Stomach (tissue), 9 donors: ENCODE data around the gene AGAP2. TPM values are rescaled to one million over a fixed set of nuclear protein-coding genes. Genes with fewer than 3 reads are reported as not detected.
"Not testable (repeated sequence)": the region's sequence is repeated elsewhere in the genome, so short reads cannot be mapped to it uniquely, and the experiment has no call there.

Experiments used
- DNase-seq, 2 donors: peaks; one replicate each; pipeline versions ENCODE4 v3.0.0 to v3.0.0-alpha.2; 2013 to 2019
- H3K27ac ChIP-seq, 5 donors: fragments of 200-600 bp in 4 of 5; sonication (generic) in 4 of 5; one replicate each; pipeline ENCODE4 v1.5.1; 2013 to 2019; ENCODE audit warnings: mild to moderate bottlenecking in 1 of 5, moderate library complexity in 1 of 5
- H3K27me3 ChIP-seq, 3 donors: fragments of 200-600 bp; sonication (generic); one replicate each; pipeline ENCODE4 v1.5.1; 2017 to 2019; ENCODE audit warnings: mixed run types in 1 of 3
- H3K36me3 ChIP-seq, 4 donors: fragments of 200-600 bp; sonication (generic); 1 replicate in 3 of 4; 2 replicates in 1 of 4; pipeline ENCODE4 v1.5.1; 2016 to 2019
- H3K4me1 ChIP-seq, 4 donors: fragments of 200-600 bp; sonication (generic); one replicate each; pipeline ENCODE4 v1.5.1; 2016 to 2019
- H3K4me3 ChIP-seq, 4 donors: fragments of 200-600 bp; sonication (generic) in 3 of 4; one replicate each; pipeline ENCODE4 v1.5.1; 2016 to 2019; ENCODE audit warnings: mild to moderate bottlenecking in 1 of 4
- H3K9me3 ChIP-seq, 4 donors: fragments of 200-600 bp; sonication (generic); one replicate each; pipeline ENCODE4 v1.5.1; 2016 to 2019
- EP300 ChIP-seq: sonication (generic); formaldehyde crosslinking; IDR thresholded peaks from one replicate; pipeline ENCODE4 v1.6.1; 2017; ENCODE audit warnings: antibody characterized with exemption
- POLR2A ChIP-seq, 4 donors: fragments of 450-650 bp; IDR thresholded peaks; one replicate each; pipeline ENCODE4 v1.6.1; 2016; ENCODE audit warnings: antibody characterized with exemption in 4 of 4, control low read depth in 2 of 4, mild to moderate bottlenecking in 1 of 4, moderate library complexity in 1 of 4
- POLR2AphosphoS5 ChIP-seq, 3 donors: sonication (generic); formaldehyde crosslinking; IDR thresholded peaks; one replicate each; pipeline ENCODE4 v1.6.1; 2016; ENCODE audit warnings: antibody characterized with exemption in 3 of 3
- WGBS, 5 donors: extraction: QIAGEN DNeasy Blood & Tissue Kit in 3 of 5; methylation state at CpG; one replicate each; pipeline versions ENCODE4 v1.1.5 to v1.1.7; 2013 to 2018; 5-methylcytosine and 5-hydroxymethylcytosine counted together
- intact Hi-C: fragments of 100-400 bp; cut with DNase I; formaldehyde crosslinking; loops from one replicate; pipeline ENCODE4 v1.15.1; 2023; ENCODE audit warnings: low total_unique reads
- polyA plus RNA-seq, 3 donors: library from polyadenylated mRNA; stranded (reverse); fragments of 200-250 nt; gene quantifications; one replicate each; pipeline ENCODE4 v1.2.3, GENCODE V29; 2013
- total RNA-seq, 5 donors: library from RNA; depleted of rRNA; stranded (reverse); fragments of >200 nt; gene quantifications; one replicate each; pipeline versions ENCODE4 v1.1.0 to v1.2.3, GENCODE V29; 2014 to 2016
- TF ChIP-seq, protein P1 (sequence below), 7 experiments: fragments of 450-650 bp in 4 of 7; fragments of 200-600 bp in 3 of 7; sonication (generic) in 3 of 7; IDR thresholded peaks; one replicate each; pipeline ENCODE4 v1.5.1; 2016 to 2019; ENCODE audit warnings: antibody characterized with exemption in 7 of 7, control low read depth in 2 of 7, mild to moderate bottlenecking in 1 of 7
- donor health status: healthy with polysubstance abuse.
- donor health status: Bipolar disorder and iron deficiency.
- donor health status: healthy.

Gene AGAP2
- total and polyA plus RNA-seq, 8 donors = under 0.01 to 5.7 (median 0.68) TPM; not detected in 1

DNA sequence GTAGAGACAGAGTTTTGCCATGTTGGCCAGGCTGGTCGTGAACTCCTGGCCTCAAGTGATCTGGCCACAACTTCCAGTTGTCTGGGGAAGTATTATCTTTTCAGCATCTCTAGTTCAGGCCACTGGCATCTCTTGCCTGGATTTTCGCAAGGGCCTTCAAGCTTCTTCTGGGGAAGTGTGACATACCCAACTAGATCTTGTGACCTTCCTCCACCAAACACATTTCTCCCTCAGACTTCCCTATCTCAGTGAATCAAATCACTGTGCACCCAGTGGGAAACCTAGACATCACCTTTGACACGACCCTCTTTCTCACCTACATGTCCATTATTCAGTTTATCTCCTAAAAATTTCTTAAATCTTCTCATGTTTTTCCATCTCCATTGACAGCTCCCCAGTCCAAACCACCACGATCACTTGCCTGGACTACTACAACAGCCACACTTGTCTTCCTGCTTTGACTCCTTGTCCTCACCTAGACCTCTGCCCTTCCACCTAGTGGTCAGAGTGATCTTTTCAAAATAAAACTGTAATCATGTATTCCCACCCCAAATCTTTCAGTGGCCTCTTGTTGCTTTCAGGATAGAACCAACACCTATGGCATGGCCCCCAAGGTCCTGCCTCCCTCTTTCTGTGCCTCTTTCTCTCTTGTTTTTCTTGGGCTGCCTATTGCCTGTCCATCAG is 37.2 kb upstream of the AGAP2 start:
- Histone ChIP-seq H3K36me3 (peaks cover 0 to 25% (median 22%) of the 10 kb centered on the region in 4 donors), H3K9me3 (no peaks in the 10 kb centered on the region), H3K4me1 (peaks cover 15 to 25% (median 22%) of the 10 kb centered on the region in 4 donors), H3K27me3 (no peaks in the 10 kb centered on the region), H3K4me3 (no peak overlapping the region), H3K27ac (no peak overlapping the region)
- no peak for DNase-seq
- 82 to 89% (median 86%) methylated on average over 4 of the region's 4 CpGs for WGBS, 5 donors
- intact Hi-C loops = no loop called here
- TF ChIP-seq, protein P1, sequence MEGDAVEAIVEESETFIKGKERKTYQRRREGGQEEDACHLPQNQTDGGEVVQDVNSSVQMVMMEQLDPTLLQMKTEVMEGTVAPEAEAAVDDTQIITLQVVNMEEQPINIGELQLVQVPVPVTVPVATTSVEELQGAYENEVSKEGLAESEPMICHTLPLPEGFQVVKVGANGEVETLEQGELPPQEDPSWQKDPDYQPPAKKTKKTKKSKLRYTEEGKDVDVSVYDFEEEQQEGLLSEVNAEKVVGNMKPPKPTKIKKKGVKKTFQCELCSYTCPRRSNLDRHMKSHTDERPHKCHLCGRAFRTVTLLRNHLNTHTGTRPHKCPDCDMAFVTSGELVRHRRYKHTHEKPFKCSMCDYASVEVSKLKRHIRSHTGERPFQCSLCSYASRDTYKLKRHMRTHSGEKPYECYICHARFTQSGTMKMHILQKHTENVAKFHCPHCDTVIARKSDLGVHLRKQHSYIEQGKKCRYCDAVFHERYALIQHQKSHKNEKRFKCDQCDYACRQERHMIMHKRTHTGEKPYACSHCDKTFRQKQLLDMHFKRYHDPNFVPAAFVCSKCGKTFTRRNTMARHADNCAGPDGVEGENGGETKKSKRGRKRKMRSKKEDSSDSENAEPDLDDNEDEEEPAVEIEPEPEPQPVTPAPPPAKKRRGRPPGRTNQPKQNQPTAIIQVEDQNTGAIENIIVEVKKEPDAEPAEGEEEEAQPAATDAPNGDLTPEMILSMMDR (IDR thresholded peaks at IDR 0.05) = no peak

DNA sequence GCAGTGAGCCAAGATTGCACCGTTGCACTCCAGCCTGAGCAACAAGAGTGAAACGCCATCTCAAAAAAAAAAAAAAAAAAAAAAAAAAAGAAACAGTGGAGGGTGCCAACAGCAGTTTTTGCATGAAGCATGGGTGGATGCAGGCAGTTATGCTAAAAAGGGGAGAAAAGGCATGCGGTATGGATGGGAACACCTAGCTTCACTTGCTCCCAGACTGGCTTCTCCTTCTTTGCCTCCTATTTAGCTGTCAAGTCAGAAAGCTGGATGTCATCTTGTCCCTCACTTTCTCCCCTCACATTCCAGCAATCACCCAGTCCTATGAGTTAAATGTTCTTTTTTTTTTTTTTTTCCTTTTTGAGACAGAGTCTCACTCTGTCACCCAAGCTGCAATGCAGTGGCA is 36.5 kb upstream of the AGAP2 start:
- H3K4me3 ChIP-seq = no peak overlapping the region
- H3K36me3 ChIP-seq = peaks cover 0 to 26% (median 19%) of the 10 kb centered on the region in 4 donors
- H3K27ac ChIP-seq = no peak overlapping the region
- WGBS, 5 donors = 79 to 93% (median 86%) methylated on average over 3 of the region's 3 CpGs
- intact Hi-C loops = no loop called here
- H3K4me1 ChIP-seq = peaks cover 15 to 27% (median 24%) of the 10 kb centered on the region in 4 donors
- H3K27me3 ChIP-seq = no peaks in the 10 kb centered on the region
- no peak for DNase-seq
- no peaks in the 10 kb centered on the region for H3K9me3 ChIP-seq
- no peak for TF ChIP-seq POLR2AphosphoS5 (IDR thresholded peaks at IDR 0.05)
- TF ChIP-seq, protein P1 (IDR thresholded peaks at IDR 0.05) = no peak
- TF ChIP-seq POLR2A (IDR thresholded peaks at IDR 0.05) = no peak
- no peak for TF ChIP-seq EP300

DNA sequence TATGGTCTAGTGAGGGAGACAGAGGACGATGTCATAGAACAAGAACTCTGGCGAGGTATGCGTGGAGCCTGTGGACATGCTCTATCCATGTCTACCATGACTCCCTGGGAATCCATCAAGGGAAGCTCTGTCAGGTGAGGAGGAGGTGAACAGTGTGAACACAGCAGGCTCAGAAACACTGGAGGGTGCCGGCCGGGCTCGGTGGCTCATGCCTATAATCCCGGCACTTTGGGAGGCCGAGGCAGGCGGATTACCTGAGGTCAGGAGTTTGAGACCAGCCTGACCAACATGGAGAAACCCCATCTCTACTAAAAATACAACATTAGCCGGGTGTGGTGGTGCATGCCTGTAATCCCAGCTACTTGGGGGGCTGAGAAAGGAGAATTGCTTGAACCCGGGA is 36.1 kb upstream of the AGAP2 start:
- H3K27ac ChIP-seq, H3K4me3 ChIP-seq, DNase-seq, H3K27me3 ChIP-seq, H3K9me3 ChIP-seq, intact Hi-C loops: not testable (repeated sequence)
- Histone ChIP-seq H3K36me3 (peaks cover 0 to 30% (median 21%) of the 10 kb centered on the region in 4 donors), H3K4me1 (peaks cover 15 to 27% (median 24%) of the 10 kb centered on the region in 4 donors)
- WGBS, 5 donors = 93 to 98% (median 96%) methylated on average over 11 of the region's 11 CpGs

DNA sequence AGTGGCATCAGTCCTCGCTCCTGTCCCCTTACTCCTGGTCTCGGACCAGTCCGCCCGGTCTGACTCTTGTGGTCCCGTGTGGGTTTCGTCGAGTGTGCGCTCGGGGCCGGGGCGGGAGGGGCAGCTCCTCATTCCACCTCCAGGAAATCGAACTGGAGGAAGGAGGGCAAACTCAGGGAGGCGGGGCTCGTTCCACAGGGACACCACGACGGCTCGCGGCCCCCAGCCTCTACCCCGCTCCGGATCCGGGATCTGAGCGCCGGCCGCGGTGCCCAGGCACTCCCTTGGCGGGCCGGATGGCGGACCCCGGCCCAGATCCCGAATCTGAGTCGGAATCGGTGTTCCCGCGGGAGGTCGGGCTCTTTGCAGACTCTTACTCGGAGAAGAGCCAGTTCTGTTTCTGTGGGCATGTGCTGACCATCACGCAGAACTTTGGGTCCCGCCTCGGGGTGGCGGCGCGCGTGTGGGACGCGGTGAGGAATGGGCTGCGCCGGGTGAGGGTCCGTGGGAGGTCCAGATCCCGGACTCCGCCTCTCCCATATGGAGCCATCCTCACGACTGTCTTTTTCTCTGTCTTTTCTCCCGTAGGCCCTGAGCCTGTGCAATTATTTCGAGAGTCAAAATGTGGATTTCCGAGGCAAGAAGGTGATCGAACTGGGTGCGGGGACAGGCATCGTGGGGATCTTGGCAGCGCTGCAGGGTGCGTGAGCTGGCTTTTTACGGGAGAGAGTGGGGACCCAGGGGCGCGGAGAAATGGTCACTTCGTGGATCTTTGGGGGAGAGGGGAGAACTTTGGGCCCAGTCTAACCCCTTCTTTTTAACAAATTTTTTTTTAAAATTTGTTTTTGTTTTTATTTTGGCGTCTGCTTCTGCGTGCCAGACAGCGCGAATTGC is 34.1 kb upstream of the AGAP2 start, which contains the start of gene EEF1AKMT3:
EEF1AKMT3 (plus strand) TSS at position 186 of the 894 bp plus-strand sequence; CDS start at position 297, 111 bp downstream.
- H3K9me3 ChIP-seq = no peaks in the 10 kb centered on the region
- H3K4me3 ChIP-seq = peak within 1 kb of the TSS; percentile 57 to 95 (median 76)
- peak; percentile 70 to 83 for DNase-seq

More for the DNA sequence above, 34.1 kb upstream of the AGAP2 start, which contains the start of gene EEF1AKMT3:
- no peak for TF ChIP-seq EP300
- TF ChIP-seq POLR2A (IDR thresholded peaks at IDR 0.05) = no peak
- TF ChIP-seq, protein P1 (IDR thresholded peaks at IDR 0.05) = no peak
- no peak for TF ChIP-seq POLR2AphosphoS5 (IDR thresholded peaks at IDR 0.05)
- Histone ChIP-seq H3K27me3 (peaks cover 0 to under 1% (median under 1%) of the 10 kb centered on the region in 3 donors), H3K4me1 (peaks cover 15 to 27% (median 24%) of the 10 kb centered on the region in 4 donors), H3K27ac (peak within 1 kb of the TSS; percentile 92 to 96 (median 93)), H3K36me3 (peaks cover 0 to 44% (median 37%) of the 10 kb centered on the region in 4 donors)
- intact Hi-C loops = no loop called here
- 1 to 3% (median 2%) methylated on average over 33 to 67 of the region's 67 CpGs for WGBS, 5 donors
